GM10266 (cell line): ENCODE data around the gene PODXL2.

ENCODE experiments used
- DNase-seq: peaks from one replicate; pipeline ENCODE4 v3.0.0; 2012; ENCODE audit errors: extremely low spot score
- CTCF ChIP-seq: IDR thresholded peaks from 2 replicates; pipeline ENCODE4 v1.5.1; 2012; ENCODE audit warnings: mild to moderate bottlenecking, low read depth; ENCODE audit not compliant: control insufficient read depth, insufficient read depth; ENCODE audit errors: missing control alignments

Gene PODXL2

GRCh38 chr3:127606981-127607595 is 21.9 kb upstream of the PODXL2 start:
- no peak for DNase-seq
- TF ChIP-seq CTCF: no peak

- no peak for DNase-seq
- TF ChIP-seq CTCF: no peak
These were observed 21.2 kb upstream of the PODXL2 start for GRCh38 chr3:127607675-127608361.

- no peak for TF ChIP-seq CTCF
- no peak for DNase-seq
These were observed 20.6 kb upstream of the PODXL2 start for GRCh38 chr3:127608362-127608718.

- DNase-seq: no peak
- TF ChIP-seq CTCF: no peak
These were observed 18.9 kb upstream of the PODXL2 start for GRCh38 chr3:127610105-127610504.

GRCh38 chr3:127611251-127611650 is 17.7 kb upstream of the PODXL2 start:
- no peak for DNase-seq
- no peak for TF ChIP-seq CTCF

GRCh38 chr3:127612966-127613365 is 16.0 kb upstream of the PODXL2 start:
- DNase-seq: no peak

More at GRCh38 chr3:127612966-127613365, 16.0 kb upstream of the PODXL2 start:
- no peak for TF ChIP-seq CTCF
